Measurements from ENCODE around the gene KRT81.
"Not testable (repeated sequence)": the region's sequence is repeated elsewhere in the genome, so short reads cannot be mapped to it uniquely, and the experiment has no call there.

Gene KRT81

GRCh38 chr12:52296572-52297215 is 5.4 kb upstream of the KRT81 start:
- peak; percentile 41 for DNase-seq (ENCODE audit: low spot score)

DNA sequence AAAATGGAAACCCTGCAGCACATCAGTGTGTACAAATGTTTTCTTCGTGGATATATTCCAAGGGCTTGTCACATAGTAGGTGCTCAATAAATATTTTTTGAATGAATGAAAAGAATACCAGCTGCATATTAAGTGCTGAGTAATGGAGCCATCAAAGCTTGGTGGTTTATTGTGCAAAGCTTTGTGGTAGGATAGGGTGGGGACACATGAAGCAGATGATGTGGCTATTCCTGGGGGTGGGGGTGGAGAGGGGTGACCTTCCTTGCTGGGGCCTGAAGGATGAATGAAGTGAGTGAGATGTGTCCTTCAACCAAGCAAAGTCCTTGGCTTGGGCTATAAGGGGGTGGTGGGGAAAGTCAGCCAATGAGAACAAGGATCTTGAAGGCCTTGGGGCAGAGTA is 4.3 kb upstream of the KRT81 start:
- DNase-seq (ENCODE audit: low spot score) = no peak

GRCh38 chr12:52294803-52295202 is 3.5 kb upstream of the KRT81 start:
- no peak for DNase-seq (ENCODE audit: low spot score)

DNA sequence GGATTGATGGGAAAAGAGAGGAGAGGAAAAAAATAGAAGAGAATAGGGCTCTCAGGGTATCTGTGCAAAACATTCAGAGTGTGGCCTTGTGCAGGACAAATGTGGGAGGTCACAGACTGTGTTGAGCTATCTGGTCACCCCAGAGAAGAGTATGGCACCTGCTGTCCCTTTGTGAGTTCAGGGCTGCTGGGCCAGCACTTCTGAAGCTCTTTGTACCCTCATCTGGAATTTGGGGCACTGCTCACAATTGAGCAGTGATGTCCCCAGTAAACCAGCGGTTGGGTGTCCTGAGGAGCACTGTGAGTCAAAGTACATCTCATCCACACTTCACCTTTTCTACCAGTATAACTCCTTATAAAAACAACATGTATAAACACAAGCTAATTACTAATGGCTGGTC is 2.6 kb upstream of the KRT81 start:
- DNase-seq (ENCODE audit: low spot score) = no peak

DNA sequence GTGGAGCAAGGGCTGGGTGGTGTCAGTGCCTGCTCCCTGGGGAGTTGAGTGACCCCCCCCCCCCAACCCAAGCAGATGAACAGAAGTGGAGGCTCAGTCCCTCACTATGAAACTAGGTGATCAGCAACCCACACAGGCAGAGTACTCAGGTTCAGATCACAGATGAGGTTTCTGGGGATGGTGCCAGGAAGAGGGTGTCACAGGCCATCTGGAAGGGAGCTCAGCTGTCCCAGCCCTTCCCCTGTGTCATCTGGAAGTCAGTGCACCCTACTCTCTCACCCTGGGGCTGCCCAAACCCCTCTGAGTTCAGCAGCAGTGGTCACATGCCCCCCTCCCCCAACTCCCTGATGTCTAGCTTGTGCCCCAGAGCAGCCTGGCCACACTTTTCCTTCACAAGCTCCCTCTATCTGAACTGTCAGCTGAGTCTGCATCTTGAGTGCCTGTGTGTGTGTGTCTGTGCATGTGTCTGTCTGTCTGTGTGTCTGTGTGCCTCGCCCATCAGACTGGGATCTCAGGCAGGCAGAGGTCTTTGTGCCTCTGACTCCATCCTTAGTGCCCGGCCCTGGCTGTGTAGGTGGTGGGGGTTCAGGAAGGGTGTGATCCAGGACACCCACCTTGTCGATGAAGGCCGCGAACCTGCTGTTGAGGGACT is 725 bp downstream of the KRT81 start:
- DNase-seq (ENCODE audit: low spot score) = not testable (repeated sequence)

DNA sequence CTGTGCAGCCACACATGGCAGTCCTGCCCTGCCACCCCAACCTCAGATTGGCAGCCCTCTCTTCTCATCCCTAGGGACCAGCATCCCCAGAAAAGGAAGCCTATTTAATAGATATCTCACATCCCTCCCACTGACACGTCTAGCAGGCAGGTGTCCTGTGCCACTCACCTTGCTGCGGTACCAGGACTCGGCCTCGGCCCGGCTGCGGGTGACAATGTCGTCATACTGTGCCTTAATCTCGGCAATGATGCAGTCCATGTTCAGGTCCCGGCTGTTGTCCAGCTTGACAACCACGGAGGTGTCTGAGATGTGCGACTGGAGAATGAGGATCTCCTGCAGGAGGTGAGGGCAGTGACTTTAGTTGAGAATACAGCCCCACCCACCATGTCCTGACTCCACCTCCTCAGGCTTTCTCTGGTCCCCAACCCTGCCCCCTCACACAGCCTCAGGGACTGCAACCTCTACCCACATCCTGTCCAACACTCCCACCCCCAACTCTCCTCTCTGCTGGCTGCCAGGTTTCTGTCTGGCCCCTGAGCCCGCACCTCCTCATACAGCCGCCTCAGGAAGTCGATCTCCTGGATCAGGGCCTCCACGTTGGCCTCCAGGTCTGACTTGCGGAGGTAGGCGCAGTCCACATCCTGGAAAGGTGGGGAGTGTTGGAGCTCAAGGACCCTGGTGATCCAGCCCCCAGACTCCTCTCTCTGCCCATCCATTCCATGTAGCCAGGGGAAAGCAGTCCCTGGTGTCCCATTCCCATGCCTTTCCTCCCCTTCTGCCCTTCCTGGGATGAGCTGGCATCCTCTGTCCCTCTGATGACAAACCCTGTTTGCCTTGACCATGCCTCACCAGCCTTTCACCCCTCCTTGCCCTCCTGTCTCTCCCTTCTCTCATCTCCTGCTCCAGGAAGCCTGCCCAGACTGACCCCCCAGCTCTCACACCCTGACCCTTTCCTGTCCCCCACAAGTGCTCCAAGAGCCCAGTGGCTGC is 3.2 kb downstream of the KRT81 start:
- DNase-seq (ENCODE audit: low spot score) = peak; percentile 58

DNA sequence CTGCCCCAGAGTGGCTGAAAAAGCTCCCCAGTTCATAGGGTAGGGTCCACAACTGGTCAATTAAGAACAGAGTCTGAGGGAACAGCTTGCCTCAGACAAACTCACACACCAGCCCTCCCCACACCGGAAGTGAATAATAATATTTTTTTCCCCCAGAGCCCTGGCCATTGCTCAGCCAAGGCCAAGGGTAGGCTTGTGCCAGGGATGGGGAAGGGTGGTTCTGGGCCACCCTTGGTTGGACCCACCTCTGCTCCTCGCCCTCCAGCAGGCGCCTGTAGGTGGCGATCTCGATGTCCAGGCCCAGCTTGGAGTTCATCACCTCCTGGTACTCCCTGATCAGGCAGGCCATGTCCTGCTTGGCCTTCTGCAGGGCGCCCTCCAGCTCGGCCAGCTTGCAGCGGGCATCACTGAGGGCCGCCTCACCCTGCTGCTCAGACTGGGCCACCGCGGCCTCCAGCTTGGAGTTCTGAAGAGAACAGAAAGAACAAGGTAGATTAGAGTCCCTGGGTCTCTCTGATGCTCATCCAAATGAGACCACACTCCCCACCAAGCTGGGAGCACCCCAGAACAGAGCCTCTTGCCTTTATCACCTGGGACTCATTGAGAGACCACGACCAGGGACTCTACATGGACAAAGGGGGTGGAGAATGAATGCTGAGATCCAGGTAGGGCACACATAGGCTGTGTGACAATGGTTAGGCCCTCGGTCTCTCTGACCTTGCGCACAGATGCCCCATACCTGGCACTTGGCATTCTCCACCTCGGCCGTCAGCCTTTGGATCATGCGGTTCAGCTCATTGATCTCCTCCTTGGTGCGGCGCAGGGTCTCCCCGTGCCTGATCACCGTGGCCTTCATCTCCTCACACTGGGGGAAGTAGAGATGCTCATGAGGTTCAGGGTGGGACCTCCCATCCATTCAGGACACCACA is 4.2 kb downstream of the KRT81 start:
- DNase-seq (ENCODE audit: low spot score) = peak; percentile 28

GRCh38 chr12:52285851-52286530 is 5.3 kb downstream of the KRT81 start:
- peak; percentile 33 for DNase-seq (ENCODE audit: low spot score)

GRCh38 chr12:52285172-52285745 is 6.1 kb downstream of the KRT81 start:
- no peak for DNase-seq (ENCODE audit: low spot score)

DNA sequence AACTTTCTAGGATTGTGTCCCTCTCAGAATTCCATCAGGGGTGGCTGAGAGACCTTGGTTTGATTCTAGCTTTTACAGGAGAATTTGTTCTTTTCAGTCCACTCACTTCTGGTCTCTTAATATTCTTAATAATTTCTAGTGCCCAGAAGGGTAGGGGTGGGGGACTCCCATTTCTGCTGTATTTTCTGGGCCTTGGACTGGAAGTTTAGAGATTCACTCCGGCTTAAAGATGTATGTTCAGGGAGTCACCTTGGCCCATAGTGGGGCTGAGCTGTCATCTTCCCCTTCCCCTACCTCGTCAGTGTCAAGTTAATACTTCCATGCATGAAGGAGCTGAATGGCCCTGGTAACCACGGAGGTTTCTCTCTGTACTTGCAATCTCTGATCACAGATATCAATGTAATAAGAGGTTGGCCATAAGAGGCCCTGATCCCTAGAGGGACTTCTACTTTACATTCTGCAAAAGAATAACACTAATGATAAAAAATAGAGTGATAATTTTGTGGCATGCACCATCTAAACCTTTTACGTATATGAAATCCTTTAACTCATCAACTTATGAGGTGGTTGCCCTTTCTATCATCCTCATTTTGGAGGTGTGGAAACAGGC is 6.7 kb downstream of the KRT81 start:
- no peak for DNase-seq (ENCODE audit: low spot score)

DNA sequence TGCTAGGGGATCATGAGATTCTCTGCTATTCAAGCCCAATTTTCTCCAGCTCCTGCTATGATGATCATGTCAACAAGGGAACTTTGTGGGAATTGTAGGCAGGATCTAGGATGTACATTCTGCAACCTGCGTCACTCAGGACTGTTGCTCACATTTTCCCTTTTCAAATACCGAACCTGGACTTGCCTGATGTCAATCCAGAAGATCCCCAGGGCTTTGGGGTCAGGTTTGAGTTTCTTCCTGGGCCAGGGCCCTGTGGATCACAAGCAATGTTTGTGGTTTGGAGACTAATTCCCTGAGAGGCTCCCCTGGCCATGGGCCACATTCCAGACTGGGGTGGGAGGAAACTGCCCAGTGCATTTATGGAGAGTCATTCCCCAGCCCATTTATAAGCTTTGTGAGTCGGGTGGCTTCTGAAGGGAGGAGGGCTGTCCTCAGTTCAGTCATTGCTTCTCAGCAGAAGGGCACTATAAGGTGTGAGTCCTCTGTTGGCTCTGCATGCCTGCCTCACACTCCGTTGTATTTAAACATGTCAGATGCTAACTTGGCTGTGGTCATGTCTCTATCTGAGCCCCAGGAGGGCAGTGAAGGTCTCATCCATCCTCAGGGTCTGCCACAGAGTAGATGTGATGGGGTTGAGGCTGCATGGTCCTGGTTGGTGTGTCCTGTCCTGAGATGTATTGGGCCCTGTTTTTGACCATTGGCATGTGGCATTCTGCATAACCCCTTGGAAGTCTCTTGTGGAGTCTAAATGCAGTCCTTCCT is 10.4 kb downstream of the KRT81 start:
- peak; percentile 47 for DNase-seq (ENCODE audit: low spot score)

- peak; percentile 52 for DNase-seq (ENCODE audit: low spot score)
Measured at GRCh38 chr12:52280319-52280795, 11.0 kb downstream of the KRT81 start.

DNA sequence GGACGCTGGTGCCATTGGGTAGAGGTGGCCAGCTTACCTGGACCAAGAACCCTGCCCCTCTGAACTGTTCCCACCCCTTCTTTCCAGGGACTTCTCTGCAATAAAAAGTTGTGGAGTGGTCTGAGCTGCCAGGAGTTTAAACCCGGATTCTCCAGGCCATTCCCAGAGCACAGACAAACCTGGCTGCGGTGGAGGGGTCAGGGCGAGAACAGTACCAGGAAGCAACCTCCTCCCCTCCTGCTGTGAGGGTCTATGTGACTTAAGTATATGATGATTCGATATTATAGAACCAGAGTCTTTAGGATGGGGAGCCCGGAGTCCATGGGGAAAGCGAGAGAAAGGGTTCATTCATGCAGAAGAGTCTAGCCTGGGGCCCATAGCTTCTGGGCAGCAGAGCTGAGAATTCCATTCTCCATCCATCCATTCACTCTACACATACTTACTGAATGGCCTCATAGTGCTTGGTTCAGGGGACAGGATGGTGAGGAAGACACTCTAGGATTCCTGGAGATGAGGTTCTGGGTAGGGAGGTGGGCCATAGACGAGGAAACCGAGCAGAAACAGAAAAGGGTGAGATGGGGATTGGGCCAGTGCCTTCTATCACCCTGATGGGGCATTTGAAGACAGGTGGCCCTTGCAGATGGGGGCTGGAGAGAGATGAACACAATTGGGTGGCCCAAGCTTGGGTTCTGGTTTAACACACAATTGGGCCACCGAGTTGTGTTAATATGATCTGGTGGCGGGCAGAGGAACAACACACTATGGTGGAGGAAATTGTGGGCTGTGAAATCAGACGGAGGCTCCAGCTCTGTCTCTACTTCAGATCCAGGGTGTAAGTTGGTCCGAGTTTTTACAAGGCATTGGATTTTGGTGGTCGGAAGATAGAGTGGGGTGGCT is 11.7 kb downstream of the KRT81 start:
- DNase-seq (ENCODE audit: low spot score) = peak; percentile 44

GRCh38 chr12:52278575-52279421 is 12.5 kb downstream of the KRT81 start:
- peak; percentile 87 for DNase-seq (ENCODE audit: low spot score)

GRCh38 chr12:52277486-52278245 is 13.7 kb downstream of the KRT81 start:
- DNase-seq (ENCODE audit: low spot score) = peak; percentile 54

DNA sequence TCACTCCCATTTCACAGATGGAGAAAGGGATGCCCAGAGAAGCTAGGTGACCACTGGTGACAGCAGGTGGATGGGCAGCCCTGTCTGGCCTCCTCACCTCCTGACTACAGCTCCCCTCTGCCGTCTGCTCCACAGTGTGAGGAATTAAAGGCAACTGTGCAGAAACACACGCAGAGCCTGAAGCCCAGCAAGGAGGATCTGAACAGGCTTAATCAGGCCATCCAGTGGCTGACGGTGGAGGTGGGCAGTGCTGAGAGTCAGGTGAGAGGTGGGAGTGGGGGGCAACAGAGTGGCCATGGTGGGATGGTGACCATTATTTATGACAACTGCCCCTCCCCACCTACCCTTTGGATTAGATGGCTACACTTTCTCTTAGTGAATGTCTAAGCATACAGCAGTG is 15.6 kb downstream of the KRT81 start:
- peak; percentile 44 for DNase-seq (ENCODE audit: low spot score)

Data from left forelimb (tissue), 1 donor.